HG03378 (cell line): Measurements from ENCODE around the gene SELENOH.
A peak's percentile ranks its signal among the peaks of the same experiment; 100 is the strongest.
"Not testable (repeated sequence)": the region's sequence is repeated elsewhere in the genome, so short reads cannot be mapped to it uniquely, and the experiment has no call there.

Source experiments
- ATAC-seq: cut with Tn5 transposase; IDR thresholded peaks from one replicate; pipeline ENCODE4 v1.9.1; 2021; ENCODE audit warnings: mild to moderate bottlenecking, moderate library complexity; ENCODE audit not compliant: unreplicated experiment

Gene SELENOH, protein sequence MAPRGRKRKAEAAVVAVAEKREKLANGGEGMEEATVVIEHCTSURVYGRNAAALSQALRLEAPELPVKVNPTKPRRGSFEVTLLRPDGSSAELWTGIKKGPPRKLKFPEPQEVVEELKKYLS

DNA sequence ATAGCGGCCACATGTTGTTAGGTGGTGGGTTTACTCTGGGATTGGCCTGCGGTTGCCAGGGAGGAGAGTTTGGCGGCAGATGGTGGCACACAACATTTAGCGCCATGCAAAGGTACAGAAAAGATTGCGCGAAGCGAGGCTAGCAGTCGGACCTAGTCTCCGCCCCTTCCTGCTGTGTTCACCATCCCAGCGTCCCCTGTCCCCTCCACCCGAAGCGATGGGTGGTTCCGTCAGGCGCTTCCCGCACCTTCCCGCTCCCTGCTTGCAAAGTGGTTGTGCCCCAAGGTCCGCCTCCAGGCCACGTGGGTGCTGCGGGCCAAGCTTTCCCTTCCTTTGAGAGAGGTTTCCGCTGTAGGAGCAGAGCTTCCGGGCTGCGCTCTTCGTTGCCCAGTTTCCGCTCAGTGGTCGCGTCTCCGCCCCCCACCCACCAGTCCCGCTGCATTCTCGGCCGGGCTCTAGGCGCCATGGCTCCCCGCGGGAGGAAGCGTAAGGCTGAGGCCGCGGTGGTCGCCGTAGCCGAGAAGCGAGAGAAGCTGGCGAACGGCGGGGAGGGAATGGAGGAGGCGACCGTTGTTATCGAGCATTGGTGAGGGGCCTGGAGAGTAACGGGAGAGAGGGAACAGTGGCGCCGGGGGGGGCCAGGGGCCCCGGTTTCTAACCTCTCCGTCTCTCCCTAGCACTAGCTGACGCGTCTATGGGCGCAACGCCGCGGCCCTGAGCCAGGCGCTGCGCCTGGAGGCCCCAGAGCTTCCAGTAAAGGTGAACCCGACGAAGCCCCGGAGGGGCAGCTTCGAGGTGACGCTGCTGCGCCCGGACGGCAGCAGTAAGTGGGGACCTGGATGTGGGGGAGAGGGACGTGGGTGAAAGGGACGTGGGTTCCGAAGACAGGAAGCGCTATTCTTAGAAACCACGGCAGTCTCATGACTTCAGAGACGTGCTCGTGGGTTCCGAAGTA is at the start of gene SELENOH:
SELENOH (plus strand) TSS at position 360 of the 955 bp plus-strand sequence; CDS start at position 465, 105 bp downstream.
- peak; percentile 90 for ATAC-seq

DNA sequence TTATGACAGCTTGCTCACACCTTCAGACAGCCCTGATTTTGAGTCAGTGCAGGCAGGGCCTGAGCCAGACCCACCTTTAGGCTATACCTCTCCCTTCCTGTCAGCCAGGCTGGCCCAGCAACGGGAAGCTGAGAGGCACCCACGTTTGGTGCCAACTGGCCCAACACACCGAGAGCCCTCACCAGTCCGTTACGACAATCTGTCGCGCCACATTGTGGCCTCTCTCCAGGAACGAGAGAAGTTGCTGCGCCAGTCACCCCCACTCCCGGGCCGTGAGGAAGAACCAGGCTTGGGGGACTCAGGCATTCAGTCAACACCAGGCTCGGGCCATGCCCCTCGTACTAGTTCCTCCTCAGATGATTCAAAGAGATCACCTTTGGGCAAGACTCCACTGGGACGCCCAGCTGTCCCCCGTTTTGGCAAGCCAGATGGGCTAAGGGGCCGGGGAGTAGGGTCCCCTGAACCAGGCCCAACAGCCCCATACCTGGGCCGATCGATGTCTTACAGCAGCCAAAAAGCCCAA is 42.4 kb upstream of the SELENOH start:
- no peak for ATAC-seq

DNA sequence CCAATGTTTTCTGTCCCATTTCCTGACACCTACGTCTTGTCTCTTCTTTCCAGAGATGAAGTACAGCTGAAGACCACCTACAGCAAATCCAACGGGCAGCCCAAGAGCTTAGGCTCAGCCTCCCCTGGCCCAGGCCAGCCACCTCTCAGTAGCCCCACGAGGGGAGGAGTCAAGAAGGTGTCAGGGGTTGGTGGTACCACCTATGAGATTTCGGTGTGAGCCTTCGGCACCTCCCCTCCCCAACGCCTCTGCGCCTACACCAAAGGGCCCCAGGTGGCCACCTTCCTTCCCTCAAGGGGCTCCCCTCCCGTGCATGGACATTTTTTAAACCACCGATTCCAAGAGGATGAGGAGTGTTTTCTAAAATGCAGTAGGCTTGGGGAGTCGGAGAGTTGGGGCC is 41.5 kb upstream of the SELENOH start:
- ATAC-seq: no peak

DNA sequence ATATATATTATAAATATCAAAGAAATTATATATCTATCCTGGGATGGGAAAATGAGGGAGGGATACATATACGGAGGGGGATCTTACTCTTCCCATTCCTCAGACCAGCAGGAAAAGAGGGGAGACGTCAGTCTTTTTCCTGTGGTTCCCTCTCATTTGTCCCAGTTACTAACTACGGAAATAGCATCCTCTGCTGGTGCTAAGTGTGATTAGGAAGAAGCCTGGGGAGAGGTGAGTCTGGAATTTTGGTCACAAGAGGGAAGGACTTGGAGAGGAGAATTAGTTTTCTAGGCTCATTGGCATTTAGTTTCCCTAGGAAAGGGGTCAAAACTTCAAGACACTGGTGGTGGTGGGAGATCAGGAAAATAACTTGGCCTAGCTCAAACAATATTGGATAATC is 40.9 kb upstream of the SELENOH start:
- ATAC-seq: no peak

DNA sequence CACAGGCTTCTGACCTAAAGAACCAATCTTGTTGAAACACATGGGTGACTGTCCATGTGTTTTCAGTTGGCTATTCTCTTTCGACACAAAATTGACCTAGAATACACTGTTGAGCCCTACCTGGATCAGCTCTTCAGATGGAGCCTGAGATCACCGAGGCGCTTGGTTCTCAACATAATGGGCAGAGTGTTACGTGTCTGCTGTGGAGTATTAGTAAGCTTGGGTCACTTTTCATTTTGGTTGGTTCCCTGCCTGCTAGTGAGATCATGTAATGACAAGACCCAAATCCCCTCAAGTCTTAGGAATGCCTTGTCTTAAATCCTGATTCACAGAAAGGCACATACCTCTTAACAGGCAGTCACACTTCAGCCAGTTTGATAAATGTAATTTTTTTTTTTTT is 38.0 kb upstream of the SELENOH start:
- no peak for ATAC-seq

DNA sequence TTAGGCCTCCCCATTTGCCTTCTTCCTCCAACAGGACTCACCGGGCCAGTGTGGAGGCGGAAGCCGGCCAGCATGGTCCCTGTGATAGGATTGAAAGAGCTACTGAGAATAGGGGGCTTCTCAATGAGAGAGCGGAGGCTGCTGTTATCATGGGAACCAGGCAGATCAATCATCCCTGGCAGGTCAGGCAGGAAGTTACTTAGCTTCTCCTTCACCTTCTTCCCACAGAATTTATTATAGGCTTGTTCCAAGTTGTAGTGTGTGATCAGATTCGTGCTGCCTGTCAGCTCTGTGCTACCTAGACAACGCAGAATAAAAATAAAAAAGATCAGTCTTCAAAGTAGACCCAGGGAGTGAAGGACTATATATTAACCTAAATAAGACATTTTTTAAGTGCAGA is 36.4 kb upstream of the SELENOH start:
- ATAC-seq: no peak

DNA sequence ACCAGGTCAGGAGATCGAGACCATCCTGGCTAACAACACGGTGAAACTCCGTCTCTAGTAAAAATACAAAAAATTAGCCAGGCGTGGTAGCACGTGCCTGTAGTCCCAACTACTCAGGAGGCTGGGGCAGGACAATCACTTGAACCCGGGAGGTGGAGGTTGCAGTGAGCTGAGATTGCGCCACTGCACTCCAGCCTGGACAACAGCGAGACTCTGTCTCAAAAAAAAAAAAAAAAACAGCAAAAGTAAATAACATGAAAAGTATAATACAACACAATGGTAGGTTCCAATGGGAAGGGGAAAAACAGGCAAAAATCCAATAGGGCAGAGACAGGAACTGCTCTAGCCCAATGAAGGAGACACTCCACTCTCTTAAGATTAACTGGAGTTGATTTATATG is 35.9 kb upstream of the SELENOH start:
- ATAC-seq: not testable (repeated sequence)

DNA sequence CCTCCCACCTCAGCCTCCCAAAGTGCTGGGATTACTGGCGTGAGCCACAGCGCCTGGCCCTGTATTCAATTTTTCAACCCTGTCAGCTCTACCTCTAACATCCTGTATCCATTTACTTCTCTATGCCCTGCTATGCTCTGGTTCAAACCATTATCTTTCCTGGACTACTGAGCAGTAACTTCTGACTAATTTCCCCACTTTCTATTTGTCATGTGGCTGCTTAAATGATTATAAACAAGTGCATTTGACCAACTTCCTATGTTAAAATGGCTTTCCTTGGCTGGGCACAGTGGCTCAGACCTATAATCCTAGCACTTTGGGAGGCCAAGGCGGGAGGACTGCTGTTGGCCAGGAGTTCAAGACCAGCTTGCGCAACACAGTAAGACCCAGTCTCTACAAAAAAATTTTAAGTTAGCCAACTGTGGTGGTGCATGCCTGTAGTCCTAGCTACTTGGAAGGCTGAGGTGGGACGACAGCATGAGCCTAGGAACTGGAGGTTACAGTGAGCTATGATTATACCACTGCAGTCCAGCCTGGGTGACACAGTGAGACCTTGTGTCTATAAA is 31.4 kb upstream of the SELENOH start:
- ATAC-seq: no peak

DNA sequence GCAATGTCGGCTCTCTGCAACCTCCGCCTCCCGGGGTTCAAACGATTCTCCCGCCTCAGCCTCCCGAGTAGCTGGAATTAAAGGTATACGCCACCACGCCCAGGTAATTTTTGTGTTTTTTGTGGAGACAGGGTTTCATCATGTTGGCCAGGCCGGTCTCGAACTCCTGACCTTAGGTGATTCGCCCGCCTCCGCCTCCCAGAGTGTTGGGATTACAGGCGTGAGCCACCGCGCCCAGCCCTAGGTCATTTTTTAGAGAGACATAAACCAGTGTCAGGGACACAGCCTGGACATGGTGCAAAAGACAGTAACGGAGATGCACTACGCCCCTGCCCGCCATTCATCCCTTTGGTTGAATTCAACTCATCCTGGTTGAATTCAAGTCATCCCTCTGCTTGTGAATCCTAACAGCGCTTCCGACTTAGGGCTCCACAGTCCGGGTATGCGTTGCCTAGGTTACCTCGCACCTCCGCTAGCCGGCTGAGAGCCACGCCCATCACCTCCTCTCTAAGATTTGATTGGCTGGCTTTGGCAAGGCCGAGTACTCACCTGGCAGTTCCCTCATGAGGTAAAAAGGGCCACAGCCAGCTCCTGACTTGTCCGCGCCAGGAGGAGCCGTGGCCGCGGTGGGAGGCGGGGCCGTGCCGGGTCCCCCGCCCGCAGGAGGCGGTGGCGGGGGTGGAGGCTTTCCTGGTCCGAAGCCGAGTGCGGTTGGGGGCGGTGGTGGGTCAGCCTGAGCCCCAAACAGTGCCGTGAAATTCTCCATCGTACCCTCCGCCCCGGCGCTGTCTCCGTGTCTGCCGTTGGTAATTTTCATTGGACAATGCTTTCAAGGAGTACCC is 29.7 kb upstream of the SELENOH start, which contains the start of gene MED19:
MED19 (minus strand) TSS at position 802 of the 842 bp plus-strand sequence; CDS start at position 766, 36 bp downstream.
- ATAC-seq: peak; percentile 37

DNA sequence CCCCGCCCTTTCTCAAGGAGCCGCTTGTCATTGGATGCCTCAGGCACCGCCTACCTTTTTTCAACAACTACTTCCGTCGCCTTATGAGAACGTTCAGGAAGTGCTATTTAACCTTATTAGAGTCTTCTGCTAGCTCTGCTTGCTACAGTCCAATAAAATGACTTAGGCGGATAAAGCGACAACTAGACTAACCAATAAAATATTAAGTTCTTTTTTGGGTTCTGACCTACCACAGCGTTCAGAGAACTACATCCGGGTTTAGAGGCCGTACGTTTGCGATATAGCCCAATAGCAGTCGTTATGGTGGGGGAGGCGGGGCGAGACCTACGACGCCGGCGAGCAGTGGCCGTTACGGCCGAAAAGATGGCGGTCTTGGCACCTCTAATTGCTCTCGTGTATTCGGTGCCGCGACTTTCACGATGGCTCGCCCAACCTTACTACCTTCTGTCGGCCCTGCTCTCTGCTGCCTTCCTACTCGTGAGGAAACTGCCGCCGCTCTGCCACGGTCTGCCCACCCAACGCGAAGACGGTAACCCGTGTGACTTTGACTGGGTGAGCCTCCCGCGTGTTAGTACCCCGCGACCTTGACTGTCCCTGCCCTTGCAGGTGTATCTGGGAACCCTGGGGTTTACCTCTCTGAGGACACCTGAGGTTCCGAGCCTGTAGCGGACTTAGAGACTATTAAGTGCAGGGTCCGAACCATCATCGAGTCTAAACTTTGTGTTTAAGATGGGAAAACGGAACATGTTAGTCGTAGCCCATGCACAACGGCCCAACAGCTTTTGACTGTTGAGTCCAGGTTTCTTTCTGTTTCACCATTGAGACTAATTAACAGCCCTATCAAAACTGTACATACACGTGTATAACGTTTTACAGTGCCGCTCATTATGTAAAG is 28.8 kb upstream of the SELENOH start, which contains the start of gene TMX2:
TMX2 (plus strand) TSS at position 338 of the 895 bp plus-strand sequence; CDS start at position 364, 26 bp downstream.
- peak; percentile 97 for ATAC-seq

DNA sequence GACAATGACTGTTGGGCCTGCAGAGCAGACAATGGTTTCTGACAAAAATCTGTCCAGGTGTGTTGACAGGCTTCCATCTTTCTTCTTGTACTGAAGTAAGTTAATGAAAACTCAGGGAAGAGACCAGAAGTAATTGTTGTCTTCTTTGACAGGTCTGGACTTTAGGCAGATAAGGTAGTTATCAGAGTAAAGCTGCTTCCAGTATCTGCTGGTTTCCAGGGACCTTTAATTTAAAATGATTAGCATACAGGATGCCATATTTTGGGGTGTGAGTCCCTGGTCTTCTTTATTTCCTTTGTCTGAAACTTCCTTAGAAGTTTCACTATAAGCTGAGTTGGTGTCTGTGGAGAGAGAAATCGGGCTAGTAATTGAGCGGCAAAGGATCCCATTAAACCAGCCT is 27.5 kb upstream of the SELENOH start:
- no peak for ATAC-seq

DNA sequence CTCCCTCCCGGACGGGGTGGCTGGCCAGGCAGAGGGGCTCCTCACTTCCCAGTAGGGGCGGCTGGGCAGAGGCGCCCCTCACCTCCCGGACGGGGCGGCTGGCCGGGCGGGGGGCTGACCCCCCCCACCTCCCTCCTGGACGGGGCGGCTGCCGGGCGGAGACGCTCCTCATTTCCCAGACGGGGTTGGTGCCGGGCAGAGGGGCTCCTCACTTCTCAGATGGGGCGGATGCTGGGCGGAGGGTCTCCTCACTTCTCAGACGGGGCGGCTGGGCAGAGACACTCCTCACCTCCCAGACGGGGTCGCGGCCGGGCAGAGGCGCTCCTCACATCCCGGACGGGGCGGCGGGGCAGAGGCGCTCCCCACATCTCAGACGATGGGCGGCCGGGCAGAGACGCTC is 24.6 kb upstream of the SELENOH start:
- not testable (repeated sequence) for ATAC-seq

DNA sequence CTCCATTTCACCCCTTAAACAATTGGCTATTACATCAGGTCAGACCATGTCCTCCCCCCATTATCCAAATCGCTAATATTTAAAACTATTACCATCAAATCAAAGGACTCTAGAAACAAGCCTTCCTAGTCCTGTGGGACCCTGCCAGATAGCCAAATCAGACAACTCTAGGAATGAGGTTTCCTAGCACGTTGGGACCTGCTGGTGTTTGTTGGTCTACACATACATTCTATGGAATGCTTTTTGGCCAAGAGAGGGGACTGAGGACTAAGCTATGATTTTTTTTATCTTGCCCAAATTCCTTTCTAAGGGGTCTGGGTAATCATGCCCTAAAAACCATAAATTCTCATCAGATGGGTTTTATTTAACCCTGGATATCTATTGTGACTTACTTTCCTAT is 14.1 kb upstream of the SELENOH start:
- no peak for ATAC-seq

DNA sequence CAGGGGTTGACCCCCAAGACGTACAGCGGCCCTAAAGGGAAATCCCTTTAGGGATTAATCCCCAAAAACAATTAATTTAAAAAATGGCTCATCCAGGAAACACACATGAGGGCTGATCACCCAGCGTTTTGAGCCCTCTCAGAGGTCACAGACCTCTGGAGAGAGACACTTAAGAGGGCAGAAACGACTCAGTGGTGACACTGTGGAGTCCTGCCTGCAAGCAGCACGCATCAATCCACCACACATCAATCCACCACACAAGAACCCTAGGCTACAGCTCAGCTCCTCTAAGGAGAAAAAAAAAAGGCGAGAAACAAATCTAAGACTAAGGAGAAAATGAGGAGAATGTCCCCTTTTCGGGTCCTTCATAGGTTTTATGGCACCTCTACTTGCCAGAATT is 12.5 kb upstream of the SELENOH start:
- ATAC-seq: no peak

DNA sequence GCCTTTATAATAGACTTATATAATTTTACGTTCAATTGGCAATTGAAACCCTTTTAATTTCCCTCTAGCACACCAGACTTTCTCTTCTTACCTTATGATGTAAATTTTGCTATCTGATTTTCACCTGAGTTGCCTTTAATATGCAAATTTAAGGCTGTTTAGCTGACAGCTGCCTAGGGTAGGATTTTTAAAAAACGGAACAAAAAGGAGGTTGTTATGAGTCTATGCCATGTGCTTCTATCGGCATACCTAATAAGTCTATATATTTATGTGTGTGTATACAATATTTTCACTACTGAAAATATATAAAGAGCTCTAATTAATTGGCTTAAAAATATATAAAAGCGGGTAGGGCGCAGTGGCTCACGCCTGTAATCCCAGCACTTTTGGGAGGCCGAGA is 11.8 kb upstream of the SELENOH start:
- no peak for ATAC-seq

DNA sequence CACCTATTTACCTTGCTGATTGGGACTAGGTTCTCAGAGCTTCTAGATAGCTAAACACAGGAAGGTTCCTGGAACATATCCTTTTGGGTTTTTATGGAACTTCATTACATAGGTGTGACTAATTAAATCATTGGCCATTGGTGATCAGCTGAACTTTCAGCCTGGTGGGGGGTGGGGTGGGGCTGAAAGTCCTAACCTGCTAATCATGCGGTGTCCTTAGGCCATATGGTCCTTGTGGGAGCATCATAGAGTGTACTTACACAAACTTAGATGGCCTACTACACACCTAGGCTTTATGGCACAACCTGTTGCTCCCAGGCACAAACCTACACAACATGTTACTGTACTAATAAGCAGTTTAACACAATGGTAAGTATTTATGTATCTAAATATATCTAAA is 8.6 kb upstream of the SELENOH start:
- ATAC-seq: no peak

DNA sequence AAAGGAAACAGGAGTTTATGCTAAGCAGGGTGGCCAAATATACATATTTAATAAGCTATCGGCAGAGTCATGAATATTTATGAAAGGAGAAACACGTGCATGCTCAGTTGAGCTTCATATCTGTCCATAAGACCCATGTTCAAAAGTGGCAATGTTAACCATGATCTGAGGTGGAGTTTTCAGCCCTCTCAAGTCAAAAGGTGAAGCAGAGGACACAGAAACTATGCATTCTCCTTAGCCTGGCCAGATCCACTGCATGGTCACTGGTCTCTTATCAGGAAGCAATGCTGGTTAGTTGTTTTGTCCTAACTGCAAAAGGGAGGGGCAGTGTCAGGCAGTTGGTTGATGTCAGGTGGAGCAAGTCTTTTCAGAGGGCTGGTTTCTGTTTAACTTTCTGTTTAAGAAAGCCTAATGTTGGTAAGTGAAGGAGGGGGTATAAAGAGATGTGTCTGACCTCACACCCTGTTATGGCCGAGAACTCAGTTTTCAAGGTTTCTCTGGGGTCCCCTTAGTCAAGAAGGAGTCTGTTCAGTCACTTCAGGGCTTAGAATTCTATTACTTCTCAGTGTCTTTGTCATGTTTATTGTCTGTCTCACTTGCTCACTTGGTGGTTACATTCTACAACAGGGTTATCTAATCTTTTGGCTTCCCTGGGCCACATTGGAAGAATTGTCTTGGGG is 5.5 kb upstream of the SELENOH start:
- no peak for ATAC-seq

DNA sequence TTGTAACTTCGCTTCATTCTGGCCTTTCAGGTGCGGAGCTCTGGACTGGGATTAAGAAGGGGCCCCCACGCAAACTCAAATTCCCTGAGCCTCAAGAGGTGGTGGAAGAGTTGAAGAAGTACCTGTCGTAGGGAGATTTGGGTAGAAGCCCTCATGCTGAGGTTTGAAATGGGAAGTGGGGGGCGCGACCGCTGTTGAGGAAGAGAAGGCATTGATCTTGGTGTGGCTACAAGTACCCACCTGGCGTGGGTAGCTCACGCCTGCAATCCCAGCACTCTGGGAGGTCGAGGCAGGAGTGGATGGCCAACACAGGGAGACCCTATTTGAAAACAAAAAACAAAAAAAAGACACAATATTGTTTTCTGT is 779 bp downstream of the SELENOH start:
- no peak for ATAC-seq

DNA sequence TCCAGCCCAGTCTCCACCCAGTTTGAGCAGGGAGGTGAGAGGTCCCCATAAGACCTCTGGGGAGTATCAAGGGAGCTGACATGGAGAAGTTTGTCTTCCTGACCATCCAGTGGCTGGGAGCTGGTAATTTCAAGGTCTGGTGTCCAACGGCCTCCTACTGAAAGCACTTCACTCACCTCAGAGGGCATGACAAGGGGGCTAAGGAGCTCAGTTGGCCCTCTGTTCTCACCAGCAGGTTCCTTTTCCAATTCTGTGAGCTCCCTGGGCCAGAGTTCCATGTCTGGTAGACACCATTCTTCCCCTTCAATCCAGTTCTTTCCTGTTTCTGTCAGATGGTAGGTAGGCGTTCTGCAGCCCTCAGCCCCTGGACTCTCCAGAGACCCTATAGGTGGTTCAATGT is 3.1 kb downstream of the SELENOH start:
- ATAC-seq: no peak
